Measurements from ENCODE around the gene MYO1A.

The MYO1A gene

GRCh38 chr12:57005980-57006808 is 43.7 kb downstream of the MYO1A start, which contains the start of gene ZBTB39:
ZBTB39 (minus strand) TSS chr12:57006546; CDS start chr12:57004917, 1,629 bp downstream.
- Histone ChIP-seq H3K27me3 (ENCODE audit: control insufficient read depth, insufficient read depth, low read length) (no peaks in the 10 kb centered on the region), H3K4me1 (ENCODE audit: control insufficient read depth, insufficient read depth, low read length) (peaks cover 13% of the 10 kb centered on the region), H3K9ac (ENCODE audit: low read depth, low read length) (peak within 1 kb of the TSS; percentile 62), H3K36me3 (ENCODE audit: control insufficient read depth, insufficient read depth, low read length) (peaks cover 28% of the 10 kb centered on the region), H3K9me3 (ENCODE audit: control insufficient read depth, insufficient read depth, low read length) (no peaks in the 10 kb centered on the region), H3K4me3 (ENCODE audit: low read depth, low read length) (peak within 1 kb of the TSS; percentile 83)

DNA sequence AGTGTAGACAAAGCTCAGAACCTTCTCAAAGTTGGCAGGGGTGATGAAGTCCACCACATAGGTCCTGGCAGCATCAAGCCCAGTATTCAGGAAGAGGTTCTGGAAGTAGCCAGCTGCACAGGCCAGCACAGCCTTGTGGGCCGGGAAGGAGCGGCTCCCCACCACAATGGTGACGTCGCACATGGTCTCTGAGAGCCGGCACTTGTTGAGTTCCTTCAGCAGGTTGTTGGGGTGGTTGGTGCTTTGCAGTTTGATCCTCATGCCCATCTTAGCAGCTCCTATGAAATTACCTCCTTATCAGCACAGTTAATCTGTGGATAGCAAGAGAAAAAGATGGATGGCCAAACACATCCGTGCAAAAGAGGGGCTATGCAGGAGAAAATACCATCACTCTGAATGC is 45.3 kb downstream of the MYO1A start:
- no peak overlapping the region for H3K4me3 ChIP-seq (ENCODE audit: low read depth, low read length)
- no peaks in the 10 kb centered on the region for H3K27me3 ChIP-seq (ENCODE audit: control insufficient read depth, insufficient read depth, low read length)
- H3K4me1 ChIP-seq (ENCODE audit: control insufficient read depth, insufficient read depth, low read length): peaks cover 1% of the 10 kb centered on the region
- no peak overlapping the region for H3K9ac ChIP-seq (ENCODE audit: low read depth, low read length)
- no peaks in the 10 kb centered on the region for H3K9me3 ChIP-seq (ENCODE audit: control insufficient read depth, insufficient read depth, low read length)
- peaks cover 28% of the 10 kb centered on the region for H3K36me3 ChIP-seq (ENCODE audit: control insufficient read depth, insufficient read depth, low read length)

DNA sequence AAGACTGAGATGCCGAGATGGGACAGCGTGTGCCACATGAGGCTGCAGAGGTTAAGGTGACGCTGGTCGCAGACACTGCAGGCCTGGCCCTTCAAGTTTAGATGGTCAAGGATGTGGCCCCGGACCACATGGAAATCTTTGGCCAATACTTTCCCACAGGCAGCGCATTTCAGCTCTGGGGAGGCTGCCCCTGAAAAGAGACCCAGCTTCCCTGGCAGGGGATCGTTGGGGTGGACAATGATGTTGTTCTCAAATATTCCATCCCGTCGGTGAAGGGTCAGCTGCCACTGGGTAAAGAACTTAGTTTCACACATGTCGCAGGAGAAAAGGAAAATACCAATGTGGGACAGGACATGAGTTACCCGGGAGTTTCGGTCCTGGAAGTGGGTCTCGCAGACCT is 46.5 kb downstream of the MYO1A start:
- H3K9ac ChIP-seq (ENCODE audit: low read depth, low read length): no peak overlapping the region
- H3K27me3 ChIP-seq (ENCODE audit: control insufficient read depth, insufficient read depth, low read length): no peaks in the 10 kb centered on the region
- H3K4me3 ChIP-seq (ENCODE audit: low read depth, low read length): no peak overlapping the region
- H3K36me3 ChIP-seq (ENCODE audit: control insufficient read depth, insufficient read depth, low read length): peaks cover 28% of the 10 kb centered on the region
- no peaks in the 10 kb centered on the region for H3K9me3 ChIP-seq (ENCODE audit: control insufficient read depth, insufficient read depth, low read length)
- no peaks in the 10 kb centered on the region for H3K4me1 ChIP-seq (ENCODE audit: control insufficient read depth, insufficient read depth, low read length)

GRCh38 chr12:57001448-57001906 is 48.5 kb downstream of the MYO1A start:
- no peak overlapping the region for H3K9ac ChIP-seq (ENCODE audit: low read depth, low read length)
- H3K27me3 ChIP-seq (ENCODE audit: control insufficient read depth, insufficient read depth, low read length): no peaks in the 10 kb centered on the region
- peaks cover 30% of the 10 kb centered on the region for H3K36me3 ChIP-seq (ENCODE audit: control insufficient read depth, insufficient read depth, low read length)
- no peak overlapping the region for H3K4me3 ChIP-seq (ENCODE audit: low read depth, low read length)
- H3K4me1 ChIP-seq (ENCODE audit: control insufficient read depth, insufficient read depth, low read length): no peaks in the 10 kb centered on the region
- H3K9me3 ChIP-seq (ENCODE audit: control insufficient read depth, insufficient read depth, low read length): no peaks in the 10 kb centered on the region

DNA sequence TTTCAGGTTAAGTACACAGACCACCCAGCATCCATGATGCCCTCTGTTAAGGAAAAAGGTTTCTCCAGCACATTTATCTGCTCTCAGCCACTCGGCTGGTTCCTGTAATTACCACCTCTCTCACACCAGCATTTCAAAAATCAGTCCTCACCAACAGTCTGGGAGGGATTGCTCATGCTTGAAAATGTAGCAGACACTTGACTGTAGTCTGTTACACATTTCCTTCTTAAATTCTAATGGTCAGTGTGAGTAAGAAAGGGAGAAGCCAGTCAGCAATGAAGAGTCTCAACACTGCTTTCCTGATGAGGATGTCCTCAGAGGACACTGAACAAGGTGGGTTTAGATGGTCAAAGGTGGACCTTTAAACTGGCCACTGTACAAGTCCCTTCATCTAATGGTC is 49.5 kb downstream of the MYO1A start:
- H3K4me1 ChIP-seq (ENCODE audit: control insufficient read depth, insufficient read depth, low read length): no peaks in the 10 kb centered on the region
- no peaks in the 10 kb centered on the region for H3K9me3 ChIP-seq (ENCODE audit: control insufficient read depth, insufficient read depth, low read length)
- H3K27me3 ChIP-seq (ENCODE audit: control insufficient read depth, insufficient read depth, low read length): no peaks in the 10 kb centered on the region
- peaks cover 36% of the 10 kb centered on the region for H3K36me3 ChIP-seq (ENCODE audit: control insufficient read depth, insufficient read depth, low read length)
- no peak overlapping the region for H3K9ac ChIP-seq (ENCODE audit: low read depth, low read length)
- no peak overlapping the region for H3K4me3 ChIP-seq (ENCODE audit: low read depth, low read length)

DNA sequence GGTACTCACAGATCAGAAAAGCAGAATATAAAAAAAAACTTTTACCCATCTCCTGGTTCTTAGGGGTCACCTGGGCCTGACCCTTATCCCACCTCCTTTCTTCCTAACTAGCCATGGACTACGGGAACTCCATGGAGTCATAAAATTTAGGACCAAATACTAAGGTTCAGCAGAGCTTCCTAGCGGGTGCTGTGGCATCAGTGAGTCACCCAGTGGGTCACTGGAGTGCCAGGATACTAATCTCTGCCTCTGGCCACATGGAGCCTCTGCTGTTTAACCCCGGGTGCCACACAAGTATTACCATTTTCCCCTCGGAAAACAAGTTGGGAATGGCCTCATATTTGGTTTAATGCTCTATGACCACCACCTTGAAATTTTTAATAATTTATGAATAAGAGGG is 50.5 kb downstream of the MYO1A start:
- Histone ChIP-seq H3K4me3 (ENCODE audit: low read depth, low read length) (no peak overlapping the region), H3K9me3 (ENCODE audit: control insufficient read depth, insufficient read depth, low read length) (no peaks in the 10 kb centered on the region), H3K4me1 (ENCODE audit: control insufficient read depth, insufficient read depth, low read length) (no peaks in the 10 kb centered on the region), H3K27me3 (ENCODE audit: control insufficient read depth, insufficient read depth, low read length) (no peaks in the 10 kb centered on the region), H3K36me3 (ENCODE audit: control insufficient read depth, insufficient read depth, low read length) (peaks cover 37% of the 10 kb centered on the region), H3K9ac (ENCODE audit: low read depth, low read length) (no peak overlapping the region)

DNA sequence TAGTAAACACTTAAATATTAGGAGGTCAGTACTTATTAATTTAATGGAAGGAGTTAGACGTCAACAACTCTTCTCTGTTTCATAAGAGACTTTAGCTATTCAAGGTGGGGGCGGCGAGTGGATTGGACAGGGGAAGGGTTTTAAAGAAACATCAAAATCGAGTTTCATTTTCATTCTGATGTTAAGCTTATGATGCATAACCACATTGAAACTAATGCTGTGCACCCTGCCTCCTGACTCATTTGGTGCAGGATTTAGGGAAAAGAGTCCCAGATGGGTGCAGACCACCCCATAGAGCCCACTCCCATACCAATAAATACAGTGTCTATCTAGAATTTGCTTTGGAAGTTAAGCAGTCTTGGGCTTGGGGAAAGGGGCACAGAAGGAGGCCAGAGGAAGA is 50.9 kb downstream of the MYO1A start:
- no peaks in the 10 kb centered on the region for H3K9me3 ChIP-seq (ENCODE audit: control insufficient read depth, insufficient read depth, low read length)
- no peak overlapping the region for H3K9ac ChIP-seq (ENCODE audit: low read depth, low read length)
- H3K4me1 ChIP-seq (ENCODE audit: control insufficient read depth, insufficient read depth, low read length): no peaks in the 10 kb centered on the region
- no peak overlapping the region for H3K4me3 ChIP-seq (ENCODE audit: low read depth, low read length)
- H3K36me3 ChIP-seq (ENCODE audit: control insufficient read depth, insufficient read depth, low read length): peaks cover 33% of the 10 kb centered on the region
- no peaks in the 10 kb centered on the region for H3K27me3 ChIP-seq (ENCODE audit: control insufficient read depth, insufficient read depth, low read length)

- H3K9ac ChIP-seq (ENCODE audit: low read depth, low read length): no peak overlapping the region
- peaks cover 2% of the 10 kb centered on the region for H3K4me1 ChIP-seq (ENCODE audit: control insufficient read depth, insufficient read depth, low read length)
- H3K9me3 ChIP-seq (ENCODE audit: control insufficient read depth, insufficient read depth, low read length): no peaks in the 10 kb centered on the region
- H3K4me3 ChIP-seq (ENCODE audit: low read depth, low read length): no peak overlapping the region
- peaks cover 26% of the 10 kb centered on the region for H3K36me3 ChIP-seq (ENCODE audit: control insufficient read depth, insufficient read depth, low read length)
- H3K27me3 ChIP-seq (ENCODE audit: control insufficient read depth, insufficient read depth, low read length): no peaks in the 10 kb centered on the region
Observed at GRCh38 chr12:56998316-56998715, 51.6 kb downstream of the MYO1A start.

GRCh38 chr12:56996793-56997545 is 53.0 kb downstream of the MYO1A start:
- peaks cover 17% of the 10 kb centered on the region for H3K36me3 ChIP-seq (ENCODE audit: control insufficient read depth, insufficient read depth, low read length)
- H3K4me3 ChIP-seq (ENCODE audit: low read depth, low read length): no peak overlapping the region
- H3K9me3 ChIP-seq (ENCODE audit: control insufficient read depth, insufficient read depth, low read length): no peaks in the 10 kb centered on the region
- peaks cover 2% of the 10 kb centered on the region for H3K4me1 ChIP-seq (ENCODE audit: control insufficient read depth, insufficient read depth, low read length)
- H3K9ac ChIP-seq (ENCODE audit: low read depth, low read length): no peak overlapping the region
- no peaks in the 10 kb centered on the region for H3K27me3 ChIP-seq (ENCODE audit: control insufficient read depth, insufficient read depth, low read length)

DNA sequence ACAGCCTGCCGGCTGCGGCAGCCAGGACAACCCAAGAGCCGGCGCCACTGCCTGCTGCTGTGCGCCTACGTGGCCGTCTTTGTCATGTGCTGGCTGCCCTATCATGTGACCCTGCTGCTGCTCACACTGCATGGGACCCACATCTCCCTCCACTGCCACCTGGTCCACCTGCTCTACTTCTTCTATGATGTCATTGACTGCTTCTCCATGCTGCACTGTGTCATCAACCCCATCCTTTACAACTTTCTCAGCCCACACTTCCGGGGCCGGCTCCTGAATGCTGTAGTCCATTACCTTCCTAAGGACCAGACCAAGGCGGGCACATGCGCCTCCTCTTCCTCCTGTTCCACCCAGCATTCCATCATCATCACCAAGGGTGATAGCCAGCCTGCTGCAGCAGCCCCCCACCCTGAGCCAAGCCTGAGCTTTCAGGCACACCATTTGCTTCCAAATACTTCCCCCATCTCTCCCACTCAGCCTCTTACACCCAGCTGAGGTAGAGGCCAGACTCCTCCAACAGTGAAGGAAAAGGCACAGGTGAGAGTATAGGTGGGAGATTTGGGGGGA is 53.9 kb downstream of the MYO1A start:
- no peaks in the 10 kb centered on the region for H3K9me3 ChIP-seq (ENCODE audit: control insufficient read depth, insufficient read depth, low read length)
- H3K4me1 ChIP-seq (ENCODE audit: control insufficient read depth, insufficient read depth, low read length): peaks cover 4% of the 10 kb centered on the region
- H3K9ac ChIP-seq (ENCODE audit: low read depth, low read length): no peak overlapping the region
- peaks cover 11% of the 10 kb centered on the region for H3K36me3 ChIP-seq (ENCODE audit: control insufficient read depth, insufficient read depth, low read length)
- no peaks in the 10 kb centered on the region for H3K27me3 ChIP-seq (ENCODE audit: control insufficient read depth, insufficient read depth, low read length)
- H3K4me3 ChIP-seq (ENCODE audit: low read depth, low read length): no peak overlapping the region

DNA sequence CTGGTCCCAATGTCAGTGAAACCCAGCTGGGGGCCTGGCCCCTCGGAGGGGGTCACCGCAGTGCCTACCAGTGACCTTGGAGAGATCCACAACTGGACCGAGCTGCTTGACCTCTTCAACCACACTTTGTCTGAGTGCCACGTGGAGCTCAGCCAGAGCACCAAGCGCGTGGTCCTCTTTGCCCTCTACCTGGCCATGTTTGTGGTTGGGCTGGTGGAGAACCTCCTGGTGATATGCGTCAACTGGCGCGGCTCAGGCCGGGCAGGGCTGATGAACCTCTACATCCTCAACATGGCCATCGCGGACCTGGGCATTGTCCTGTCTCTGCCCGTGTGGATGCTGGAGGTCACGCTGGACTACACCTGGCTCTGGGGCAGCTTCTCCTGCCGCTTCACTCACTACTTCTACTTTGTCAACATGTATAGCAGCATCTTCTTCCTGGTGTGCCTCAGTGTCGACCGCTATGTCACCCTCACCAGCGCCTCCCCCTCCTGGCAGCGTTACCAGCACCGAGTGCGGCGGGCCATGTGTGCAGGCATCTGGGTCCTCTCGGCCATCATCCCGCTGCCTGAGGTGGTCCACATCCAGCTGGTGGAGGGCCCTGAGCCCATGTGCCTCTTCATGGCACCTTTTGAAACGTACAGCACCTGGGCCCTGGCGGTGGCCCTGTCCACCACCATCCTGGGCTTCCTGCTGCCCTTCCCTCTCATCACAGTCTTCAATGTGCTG is 54.6 kb downstream of the MYO1A start:
- Histone ChIP-seq H3K4me1 (ENCODE audit: control insufficient read depth, insufficient read depth, low read length) (peaks cover 4% of the 10 kb centered on the region), H3K9me3 (ENCODE audit: control insufficient read depth, insufficient read depth, low read length) (no peaks in the 10 kb centered on the region), H3K4me3 (ENCODE audit: low read depth, low read length) (no peak overlapping the region), H3K9ac (ENCODE audit: low read depth, low read length) (no peak overlapping the region), H3K27me3 (ENCODE audit: control insufficient read depth, insufficient read depth, low read length) (no peaks in the 10 kb centered on the region), H3K36me3 (ENCODE audit: control insufficient read depth, insufficient read depth, low read length) (peaks cover 11% of the 10 kb centered on the region)
